ENCODE measurements around the gene NBPF15. TPM values are rescaled to one million over a fixed set of nuclear protein-coding genes. Genes with fewer than 3 reads are reported as not detected.
"Not testable (repeated sequence)": the region's sequence is repeated elsewhere in the genome, so short reads cannot be mapped to it uniquely, and the experiment has no call there.

The NBPF15 gene
- total RNA-seq (2021; ENCODE audit: unreplicated experiment), result 68.3 TPM
- polyA plus RNA-seq (2012; ENCODE audit: insufficient read length), result 55.2 TPM
- percentile 83 among the genes with signal in this experiment for Bru-seq, nascent RNA
- percentile 92 among the genes with signal in this experiment for BruChase-seq, experiment 1, labeled RNA remaining after a 2-hour chase
- percentile 89 among the genes with signal in this experiment for BruChase-seq, experiment 2, labeled RNA remaining after a 6-hour chase
- long read RNA-seq, partial matches to known transcripts, result 17 of 83 reads
- long read RNA-seq, other reads (novel, unspliced or antisense), result 65 of 83 reads

- 0 out of 2 replicates have a peak, but pooled peaks have one; percentile 21 for TF ChIP-seq POLR2AphosphoS5 (IDR thresholded peaks at IDR 0.05; ENCODE audit: low read depth, low read length)
- not testable (repeated sequence) for DNase-seq (ENCODE audit: low read depth, low spot score)
Measured at GRCh38 chr1:144461136-144461759, at the start of gene NBPF15. Gene NBPF15 (minus strand): TSS chr1:144461669. CDS start chr1:144440003, 21,666 bp downstream.

DNA sequence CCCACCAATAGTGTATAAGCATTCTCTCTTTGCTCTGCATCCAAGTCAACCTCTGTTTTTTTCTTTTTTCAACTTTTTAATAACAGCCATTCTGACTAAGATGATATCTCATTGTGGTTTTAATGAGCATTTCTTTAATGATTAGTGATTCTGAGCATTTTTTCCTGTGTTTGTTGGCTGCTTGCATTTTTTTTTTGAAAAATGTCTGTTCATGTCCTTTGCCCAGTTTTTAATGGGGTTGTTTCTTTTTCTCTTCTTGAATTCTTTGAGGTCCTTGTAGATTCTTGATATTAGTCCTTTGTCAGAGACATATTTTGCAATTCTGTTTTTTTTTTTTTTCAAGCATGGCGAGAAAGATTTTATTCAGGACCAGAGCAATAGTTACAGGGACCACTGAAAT, 35.0 kb upstream of the NBPF15 start:
- DNase-seq (ENCODE audit: low read depth, low spot score); BruUV-seq (replicated peaks); H3K27ac ChIP-seq (ENCODE audit: low read length); POLR2A ChIA-PET; intact Hi-C loops (cut with micrococcal nuclease; ENCODE audit: unreplicated experiment); H3K36me3 ChIP-seq (ENCODE audit: control insufficient read depth, insufficient read depth, low read length); CTCF ChIA-PET; in situ Hi-C loops (cut with HindIII; ENCODE audit: low pct_unique_long_range_greater_than_20kb, low sequenced_read_pairs); H3K9me3 ChIP-seq (ENCODE audit: control insufficient read depth, insufficient read depth, low read depth, low read length); H3K4me3 ChIP-seq (ENCODE audit: low read depth in 2 of 2, low read length in 2 of 2); H3K27me3 ChIP-seq (ENCODE audit: control insufficient read depth, insufficient read depth, low read length); ATAC-seq; H3K4me1 ChIP-seq (ENCODE audit: control insufficient read depth, insufficient read depth, low read length): not testable (repeated sequence)

More at GRCh38 chr1:144461136-144461759, at the start of gene NBPF15:
- CTCF ChIA-PET; H3K36me3 ChIP-seq (ENCODE audit: control insufficient read depth, insufficient read depth, low read length); in situ Hi-C loops (cut with HindIII; ENCODE audit: low pct_unique_long_range_greater_than_20kb, low sequenced_read_pairs); H3K4me1 ChIP-seq (ENCODE audit: control insufficient read depth, insufficient read depth, low read length); H3K27me3 ChIP-seq (ENCODE audit: control insufficient read depth, insufficient read depth, low read length); BruUV-seq (replicated peaks); intact Hi-C loops (cut with micrococcal nuclease; ENCODE audit: unreplicated experiment); H3K9me3 ChIP-seq (ENCODE audit: control insufficient read depth, insufficient read depth, low read depth, low read length); POLR2A ChIA-PET: not testable (repeated sequence)
- Histone ChIP-seq H3K27ac (ENCODE audit: low read length) (peak within 1 kb of the TSS; percentile 29; the same call in 1 of the 2 replicates), H3K4me3 (ENCODE audit: low read depth in 2 of 2, low read length in 2 of 2) (peak within 1 kb of the TSS; percentile 50 to 56)
- ATAC-seq, result peak; percentile 100

- POLR2A ChIA-PET; intact Hi-C loops (cut with micrococcal nuclease; ENCODE audit: unreplicated experiment); CTCF ChIA-PET; H3K9me3 ChIP-seq (ENCODE audit: control insufficient read depth, insufficient read depth, low read depth, low read length); ATAC-seq; H3K4me1 ChIP-seq (ENCODE audit: control insufficient read depth, insufficient read depth, low read length); H3K36me3 ChIP-seq (ENCODE audit: control insufficient read depth, insufficient read depth, low read length); H3K27ac ChIP-seq (ENCODE audit: low read length); BruUV-seq (replicated peaks); DNase-seq (ENCODE audit: low read depth, low spot score); H3K4me3 ChIP-seq (ENCODE audit: low read depth in 2 of 2, low read length in 2 of 2); in situ Hi-C loops (cut with HindIII; ENCODE audit: low pct_unique_long_range_greater_than_20kb, low sequenced_read_pairs); H3K27me3 ChIP-seq (ENCODE audit: control insufficient read depth, insufficient read depth, low read length): not testable (repeated sequence)
Measured at GRCh38 chr1:144494130-144494529, 32.7 kb upstream of the NBPF15 start.

DNA sequence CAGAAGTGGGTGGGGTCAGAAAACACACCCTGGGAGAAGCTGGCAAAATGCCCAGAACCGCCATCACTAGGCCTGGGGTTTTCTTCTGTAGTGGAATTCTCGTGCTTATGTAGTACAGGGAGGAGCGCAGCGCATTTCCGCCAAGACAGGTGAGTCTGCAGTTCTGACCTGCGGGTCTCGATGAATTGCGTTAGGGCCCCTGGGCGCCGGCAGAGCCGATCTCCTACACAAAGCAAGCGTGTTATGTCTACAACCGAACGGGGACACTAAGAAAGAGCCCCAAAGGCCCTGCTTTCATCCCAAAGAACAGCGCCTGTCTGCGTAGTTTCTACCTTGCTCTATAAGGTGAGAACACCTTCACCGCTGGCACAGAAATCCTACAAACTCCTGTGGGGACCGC, 28.9 kb upstream of the NBPF15 start:
- ATAC-seq; H3K27ac ChIP-seq (ENCODE audit: low read length); in situ Hi-C loops (cut with HindIII; ENCODE audit: low pct_unique_long_range_greater_than_20kb, low sequenced_read_pairs); H3K27me3 ChIP-seq (ENCODE audit: control insufficient read depth, insufficient read depth, low read length); intact Hi-C loops (cut with micrococcal nuclease; ENCODE audit: unreplicated experiment); H3K4me3 ChIP-seq (ENCODE audit: low read depth in 2 of 2, low read length in 2 of 2); DNase-seq (ENCODE audit: low read depth, low spot score); POLR2A ChIA-PET; H3K4me1 ChIP-seq (ENCODE audit: control insufficient read depth, insufficient read depth, low read length); H3K36me3 ChIP-seq (ENCODE audit: control insufficient read depth, insufficient read depth, low read length); CTCF ChIA-PET; H3K9me3 ChIP-seq (ENCODE audit: control insufficient read depth, insufficient read depth, low read depth, low read length); BruUV-seq (replicated peaks): not testable (repeated sequence)

GRCh38 chr1:144487002-144487401, 25.5 kb upstream of the NBPF15 start:
- H3K9me3 ChIP-seq (ENCODE audit: control insufficient read depth, insufficient read depth, low read depth, low read length); CTCF ChIA-PET; in situ Hi-C loops (cut with HindIII; ENCODE audit: low pct_unique_long_range_greater_than_20kb, low sequenced_read_pairs); H3K27me3 ChIP-seq (ENCODE audit: control insufficient read depth, insufficient read depth, low read length); intact Hi-C loops (cut with micrococcal nuclease; ENCODE audit: unreplicated experiment); ATAC-seq; H3K4me3 ChIP-seq (ENCODE audit: low read depth in 2 of 2, low read length in 2 of 2); H3K36me3 ChIP-seq (ENCODE audit: control insufficient read depth, insufficient read depth, low read length); BruUV-seq (replicated peaks); DNase-seq (ENCODE audit: low read depth, low spot score); POLR2A ChIA-PET; H3K27ac ChIP-seq (ENCODE audit: low read length); H3K4me1 ChIP-seq (ENCODE audit: control insufficient read depth, insufficient read depth, low read length): not testable (repeated sequence)

Data from Panc1 (cell line).